HEK293 (cell line): ENCODE results near the gene DGKG.
A peak's percentile ranks its signal among the peaks of the same experiment; 100 is the strongest.

Experiments
- CTCF ChIA-PET: fragments of 350-600 bp; formaldehyde crosslinking; extraction: SDS; loops from one replicate; lab custom pipeline; 2021; ENCODE audit warnings: antibody characterized with exemption; lab: Yijun Ruan, JAX
- POLR2A ChIA-PET: fragments of 300-600 bp; formaldehyde crosslinking; extraction: SDS; loops from one replicate; lab custom pipeline; 2020; ENCODE audit warnings: antibody characterized with exemption, inconsistent platforms; lab: Yijun Ruan, JAX
- H3K27ac ChIP-seq: fragments of 200-500 bp; sonication (Bioruptor generic); 2 replicates; pipeline ENCODE4 v1.5.1; 2014; ENCODE audit warnings: low read depth, low read length, control low read depth, inconsistent platforms; ENCODE audit errors: extremely low read depth
- H3K36me3 ChIP-seq, 2 experiments: fragments of 200-500 bp in 1 of 2; sonication (Bioruptor generic) in 1 of 2; 1 replicate in 1 of 2; 2 replicates in 1 of 2; pipeline ENCODE4 v1.5.1; 2014 to 2017; ENCODE audit warnings: inconsistent platforms in 2 of 2, low read length in 2 of 2; ENCODE audit not compliant: control insufficient read depth in 2 of 2, insufficient read depth in 1 of 2
- H3K4me1 ChIP-seq: fragments of 200-500 bp; sonication (Bioruptor generic); 2 replicates; pipeline ENCODE4 v1.5.1; 2014; ENCODE audit warnings: mild to moderate bottlenecking, low read length, inconsistent platforms; ENCODE audit not compliant: control insufficient read depth, insufficient read depth
- H3K4me3 ChIP-seq: 2 replicates; pipeline ENCODE4 v1.5.1; 2011; ENCODE audit warnings: low read depth, mild to moderate bottlenecking, control low read depth, low read length, moderate library complexity
- H3K9me3 ChIP-seq: fragments of 200-500 bp; sonication (Bioruptor generic); 2 replicates; pipeline ENCODE4 v1.5.1; 2014; ENCODE audit warnings: low read depth, low read length, inconsistent platforms; ENCODE audit not compliant: control insufficient read depth, insufficient read depth
- GLI2 ChIP-seq: fragments of 450-650 bp; formaldehyde crosslinking; IDR thresholded peaks from 2 replicates; pipeline ENCODE4; 2017; ENCODE audit warnings: missing biosample characterization, missing genetic modification characterization, low read depth, borderline replicate concordance
- KLF8 ChIP-seq: fragments of 450-650 bp; formaldehyde crosslinking; IDR thresholded peaks from 2 replicates; pipeline ENCODE4 v1.5.1; 2016; ENCODE audit warnings: missing biosample characterization, missing genetic modification characterization
- OSR2 ChIP-seq: fragments of 450-650 bp; formaldehyde crosslinking; IDR thresholded peaks from 2 replicates; pipeline ENCODE4 v1.5.1; 2016; ENCODE audit warnings: missing biosample characterization, missing genetic modification characterization
- PRDM1 ChIP-seq: fragments of 450-650 bp; formaldehyde crosslinking; IDR thresholded peaks from 2 replicates; pipeline ENCODE4; 2016; ENCODE audit warnings: missing biosample characterization, missing genetic modification characterization
- PRDM2 ChIP-seq: fragments of 450-650 bp; formaldehyde crosslinking; IDR thresholded peaks from 2 replicates; pipeline ENCODE4 v1.5.1; 2016; ENCODE audit warnings: missing biosample characterization, missing genetic modification characterization, borderline replicate concordance
- SP3 ChIP-seq: fragments of 450-650 bp; formaldehyde crosslinking; IDR thresholded peaks from 2 replicates; pipeline ENCODE4 v1.5.1; 2016; ENCODE audit warnings: missing biosample characterization, missing genetic modification characterization
- SP7 ChIP-seq: fragments of 450-650 bp; formaldehyde crosslinking; IDR thresholded peaks from 2 replicates; pipeline ENCODE4 v1.5.1; 2016; ENCODE audit warnings: missing biosample characterization, missing genetic modification characterization
- ZBTB26 ChIP-seq: fragments of 450-650 bp; formaldehyde crosslinking; optimal IDR thresholded peaks from 2 replicates; pipeline ENCODE3; 2016; ENCODE audit warnings: missing biosample characterization, mild to moderate bottlenecking, missing genetic modification characterization
- ZBTB8A ChIP-seq: fragments of 450-650 bp; formaldehyde crosslinking; IDR thresholded peaks from 2 replicates; pipeline ENCODE4 v1.5.1; 2016; ENCODE audit warnings: missing biosample characterization, missing genetic modification characterization
- ZFP37 ChIP-seq: fragments of 450-650 bp; formaldehyde crosslinking; IDR thresholded peaks from 2 replicates; pipeline ENCODE4 v1.5.1; 2016; ENCODE audit warnings: missing biosample characterization, missing genetic modification characterization
- ZNF114 ChIP-seq: fragments of 450-650 bp; formaldehyde crosslinking; IDR thresholded peaks from 2 replicates; pipeline ENCODE4 v1.5.0; 2017; ENCODE audit warnings: missing biosample characterization, missing genetic modification characterization
- ZNF121 ChIP-seq: fragments of 450-650 bp; formaldehyde crosslinking; IDR thresholded peaks from 2 replicates; pipeline ENCODE4 v1.5.1; 2016; ENCODE audit warnings: missing biosample characterization, missing genetic modification characterization
- ZNF133 ChIP-seq: fragments of 450-650 bp; formaldehyde crosslinking; IDR thresholded peaks from 2 replicates; pipeline ENCODE4 v1.5.1; 2016; ENCODE audit warnings: missing biosample characterization, missing genetic modification characterization
- ZNF169 ChIP-seq: fragments of 450-650 bp; formaldehyde crosslinking; IDR thresholded peaks from 2 replicates; pipeline ENCODE4 v1.5.1; 2016; ENCODE audit warnings: missing biosample characterization, missing genetic modification characterization
- ZNF239 ChIP-seq: fragments of 450-650 bp; formaldehyde crosslinking; IDR thresholded peaks from 2 replicates; pipeline ENCODE4 v1.5.1; 2016; ENCODE audit warnings: missing biosample characterization, missing genetic modification characterization
- ZNF24 ChIP-seq: fragments of 450-650 bp; formaldehyde crosslinking; IDR thresholded peaks from 2 replicates; pipeline ENCODE4 v1.5.1; 2016; ENCODE audit warnings: missing biosample characterization, missing genetic modification characterization
- ZNF292 ChIP-seq: fragments of 450-650 bp; formaldehyde crosslinking; IDR thresholded peaks from 2 replicates; pipeline ENCODE4 v1.5.1; 2016; ENCODE audit warnings: low read depth, missing biosample characterization, missing genetic modification characterization, borderline replicate concordance
- ZNF341 ChIP-seq: fragments of 450-650 bp; formaldehyde crosslinking; IDR thresholded peaks from 2 replicates; pipeline ENCODE4; 2016; ENCODE audit warnings: low read depth, missing biosample characterization, missing genetic modification characterization
- ZNF423 ChIP-seq: fragments of 450-650 bp; formaldehyde crosslinking; IDR thresholded peaks from 2 replicates; pipeline ENCODE4 v1.5.1; 2016; ENCODE audit warnings: missing biosample characterization, missing genetic modification characterization
- ZNF488 ChIP-seq: fragments of 450-650 bp; formaldehyde crosslinking; IDR thresholded peaks from 2 replicates; pipeline ENCODE4 v1.5.1; 2016; ENCODE audit warnings: missing biosample characterization, missing genetic modification characterization
- ZNF514 ChIP-seq: fragments of 450-650 bp; formaldehyde crosslinking; IDR thresholded peaks from 2 replicates; pipeline ENCODE4 v1.5.1; 2016; ENCODE audit warnings: missing biosample characterization, missing genetic modification characterization
- ZNF600 ChIP-seq: fragments of 450-650 bp; formaldehyde crosslinking; IDR thresholded peaks from 2 replicates; pipeline ENCODE4 v1.5.1; 2016; ENCODE audit warnings: missing biosample characterization, missing genetic modification characterization
- ZNF639 ChIP-seq: fragments of 450-650 bp; formaldehyde crosslinking; IDR thresholded peaks from 2 replicates; pipeline ENCODE4 v1.5.1; 2016; ENCODE audit warnings: missing biosample characterization, missing genetic modification characterization
- ZNF692 ChIP-seq: fragments of 450-650 bp; formaldehyde crosslinking; IDR thresholded peaks from 2 replicates; pipeline ENCODE4 v1.5.1; 2016; ENCODE audit warnings: missing biosample characterization, missing genetic modification characterization
- ZNF704 ChIP-seq: fragments of 450-650 bp; formaldehyde crosslinking; IDR thresholded peaks from 2 replicates; pipeline ENCODE4 v1.5.1; 2016; ENCODE audit warnings: missing biosample characterization, missing genetic modification characterization

DGKG gene

GRCh38 chr3:186108941-186109865 lies 252.8 kb downstream of the DGKG start, which contains the start of gene ETV5:
Gene ETV5, minus strand, starts transcription at chr3:186109089. Its CDS starts 3,221 bp downstream, at chr3:186105868.
- Histone ChIP-seq H3K4me1 (peaks cover 11% of the 10 kb centered on the region; the same call in 1 of the 2 replicates), H3K9me3 (no peaks in the 10 kb centered on the region), H3K36me3 (no peaks in the 10 kb centered on the region), H3K4me3 (peak within 1 kb of the TSS; percentile 68), H3K27ac (peak within 1 kb of the TSS; percentile 46; the same call in 1 of the 2 replicates)
- CTCF ChIA-PET = no interaction called here
- POLR2A ChIA-PET = interaction anchor here (0.7 to 2.0 kb wide), 3 partner anchors 12 to 399 kb away, joined by 3 to 8 read pairs (median 5); no protein-coding TSS in a partner anchor
- TF ChIP-seq ZNF514 (tag by site-specific recombination) (no peak), ZNF24 (tag by site-specific recombination) (0 out of 2 replicates have a peak, but pooled peaks have one; percentile 28), OSR2 (tag by site-specific recombination) (no peak), ZFP37 (peak; percentile 41; the same call in 1 of the 2 replicates), ZNF133 (tag by site-specific recombination) (no peak), ZNF169 (no peak), ZNF239 (tag by site-specific recombination) (no peak), SP3 (tag by site-specific recombination) (peak; percentile 64; the same call in 1 of the 2 replicates), ZNF423 (no peak), ZNF292 (tag by site-specific recombination) (no peak), ZNF114 (tag by site-specific recombination) (no peak), ZNF121 (tag by site-specific recombination) (no peak), ZNF600 (tag by site-specific recombination) (0 out of 2 replicates have a peak, but pooled peaks have one; percentile 15), PRDM1 (tag by site-specific recombination) (peak; percentile 53; the same call in 1 of the 2 replicates), ZNF341 (tag by site-specific recombination) (peak; percentile 61), KLF8 (no peak), ZNF704 (tag by site-specific recombination) (no peak), SP7 (tag by site-specific recombination) (peak; percentile 20; the same call in 1 of the 2 replicates), ZNF639 (tag by site-specific recombination) (no peak), ZNF488 (tag by site-specific recombination) (no peak), ZNF692 (tag by site-specific recombination) (peak; percentile 95), ZBTB8A (tag by site-specific recombination) (peak; percentile 50; the same call in 1 of the 2 replicates), GLI2 (tag by site-specific recombination) (no peak), ZBTB26 (peak; percentile 30), PRDM2 (no peak)
